Right renal cortex interstitium (tissue), 3 donors: ENCODE measurements around the gene NAPB. TPM values are rescaled to one million over a fixed set of nuclear protein-coding genes. Genes with fewer than 3 reads are reported as not detected.

Source experiments
- DNase-seq, 3 donors: peaks; one replicate each; pipeline ENCODE4 v3.0.0-alpha.2; 2013; ENCODE audit warnings: low read depth in 3 of 3, low spot score in 2 of 3
- polyA plus RNA-seq, 3 donors: library from polyadenylated mRNA; unstranded; fragments of 120-200 nt; gene quantifications; one replicate each; pipeline ENCODE4 v1.2.1, GENCODE V29; 2013; ENCODE audit not compliant: insufficient read length in 3 of 3

The NAPB gene
- polyA plus RNA-seq, 3 donors: 14.4 to 18.6 (median 17.5) TPM

DNA sequence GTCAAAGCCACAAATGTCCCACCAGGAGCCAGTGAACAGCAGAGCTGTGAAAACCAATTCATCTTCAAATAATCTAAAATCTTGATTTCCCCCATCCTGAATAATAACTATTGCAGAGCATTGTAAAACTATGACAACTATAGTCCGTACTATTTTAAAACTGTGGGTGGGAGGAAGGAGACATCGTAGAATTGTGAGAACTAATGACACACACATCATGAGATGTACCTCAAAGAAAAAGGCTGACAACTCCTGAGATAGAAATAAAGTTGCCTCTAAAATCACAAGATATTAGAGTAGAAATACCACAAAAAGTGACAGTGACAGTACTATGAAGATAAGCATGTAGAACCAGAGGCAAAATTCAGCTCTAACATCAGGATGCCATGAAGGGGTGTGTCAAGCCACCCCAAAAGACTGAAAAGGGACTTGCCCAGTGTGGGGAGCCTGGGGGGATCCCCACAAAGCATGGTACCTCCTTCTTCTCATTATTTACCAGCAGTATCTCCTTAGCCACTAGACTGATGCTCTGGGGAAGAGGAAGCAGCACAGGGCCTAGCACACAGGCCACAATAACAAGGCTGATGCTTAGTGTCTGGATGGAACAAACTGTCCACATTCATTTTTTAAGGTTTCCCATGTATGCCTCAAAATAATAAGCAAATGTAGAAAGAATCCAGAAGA is 13.4 kb downstream of the NAPB start:
- DNase-seq: no peak

DNA sequence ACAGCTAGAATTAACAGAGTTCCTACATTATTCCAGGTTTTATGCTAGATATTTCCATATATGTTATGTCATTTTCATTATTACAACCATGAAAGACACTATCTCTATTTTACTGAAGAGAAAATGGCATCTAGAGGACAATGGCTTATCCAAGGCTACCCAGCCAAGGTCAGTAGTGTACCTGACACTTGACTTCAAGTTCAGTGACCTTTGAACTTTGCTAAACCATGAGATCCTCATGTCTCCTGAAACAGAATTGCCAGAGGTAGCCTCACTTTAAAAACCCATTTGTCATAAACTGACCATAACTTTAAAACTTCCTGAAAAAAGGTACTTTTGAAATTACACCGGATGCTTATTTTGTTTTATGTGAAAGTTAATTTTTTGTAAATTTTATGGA is 14.4 kb downstream of the NAPB start:
- DNase-seq: no peak

DNA sequence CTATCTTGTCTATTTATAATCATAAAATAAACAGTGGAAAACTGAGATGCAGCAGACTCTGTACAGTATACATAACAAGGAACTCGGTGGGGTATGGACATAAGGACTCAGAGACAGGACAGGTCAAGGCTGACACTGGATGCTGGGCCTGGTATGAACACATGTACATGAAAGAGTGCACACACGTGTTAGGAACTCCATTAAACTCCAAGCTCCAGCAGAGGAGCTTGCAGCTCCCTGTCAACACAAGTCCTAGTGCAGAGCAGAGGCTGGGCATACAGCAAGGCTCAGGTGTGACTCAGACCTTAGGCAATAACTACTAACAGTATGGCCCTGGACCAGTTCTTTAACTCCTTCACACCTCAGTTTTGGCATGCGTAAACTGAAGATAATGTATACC is 17.1 kb downstream of the NAPB start:
- DNase-seq: no peak

DNA sequence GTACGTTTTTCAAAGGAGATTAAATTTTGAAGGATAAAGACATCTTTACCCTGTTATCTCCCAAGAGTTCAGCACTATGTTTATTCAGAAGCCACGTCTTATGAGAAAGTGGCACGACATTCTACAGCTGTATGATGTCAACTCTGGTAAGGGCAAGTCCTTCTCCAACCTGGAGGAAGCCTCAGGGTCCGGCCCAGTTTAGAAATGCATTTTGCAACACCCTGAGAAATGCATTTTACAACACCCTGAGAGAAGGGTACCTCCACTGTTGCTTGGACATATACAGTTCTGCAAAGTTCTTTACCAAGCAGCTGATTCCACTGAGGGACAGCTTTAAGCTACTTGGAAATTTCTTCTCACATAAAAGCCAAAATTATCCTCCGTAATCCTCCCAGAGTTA is 17.5 kb downstream of the NAPB start:
- DNase-seq: no peak

DNA sequence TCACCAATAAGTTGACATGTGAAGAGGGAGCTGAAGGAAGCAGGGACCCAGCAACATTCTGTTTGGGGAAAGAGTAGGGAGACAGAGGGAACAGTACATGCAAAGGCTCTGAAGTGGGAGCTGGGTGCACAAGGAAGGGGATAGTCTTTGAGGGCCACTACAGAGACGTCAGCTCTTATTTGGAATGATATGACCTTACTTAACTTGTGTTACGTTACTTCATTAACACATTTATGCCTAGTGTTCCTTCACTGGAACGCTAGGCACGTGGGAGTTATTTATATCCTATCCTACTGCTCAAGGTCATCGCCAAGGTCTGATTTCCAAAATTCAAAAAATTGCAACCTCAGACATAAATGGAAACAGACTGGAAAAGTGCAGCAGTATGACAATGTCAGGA is 20.2 kb downstream of the NAPB start:
- no peak for DNase-seq

DNA sequence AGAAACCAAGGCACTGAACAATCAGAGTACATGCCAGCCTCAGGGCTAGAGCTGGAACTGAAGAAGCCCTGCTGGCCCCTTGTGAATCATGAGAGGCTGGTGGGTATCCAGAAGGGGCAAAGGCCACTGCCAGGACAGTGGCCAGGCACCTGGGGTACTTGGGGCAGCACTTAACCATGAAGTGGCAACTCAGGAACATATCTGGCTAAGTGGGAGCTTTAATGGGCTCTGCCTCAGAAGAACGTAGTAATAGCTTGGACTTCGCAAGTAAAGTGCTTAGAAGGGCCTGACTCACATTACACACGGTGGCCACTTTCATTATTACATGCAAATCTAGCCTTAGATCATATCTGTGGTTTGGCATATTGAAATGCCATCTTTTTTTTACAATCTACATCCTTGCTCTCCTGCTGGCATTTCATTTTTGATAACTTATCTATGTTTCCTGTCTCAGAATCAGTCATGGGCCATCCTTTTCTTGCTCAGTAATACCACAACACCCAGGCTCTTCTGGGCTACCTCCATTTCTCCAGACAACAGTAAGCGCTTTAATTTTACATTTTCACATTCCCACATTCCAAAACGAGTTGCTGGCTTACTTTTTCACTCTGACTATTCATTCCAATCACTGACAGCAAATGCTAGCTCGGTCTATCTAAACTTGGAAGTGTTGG is 21.6 kb downstream of the NAPB start:
- DNase-seq: no peak

DNA sequence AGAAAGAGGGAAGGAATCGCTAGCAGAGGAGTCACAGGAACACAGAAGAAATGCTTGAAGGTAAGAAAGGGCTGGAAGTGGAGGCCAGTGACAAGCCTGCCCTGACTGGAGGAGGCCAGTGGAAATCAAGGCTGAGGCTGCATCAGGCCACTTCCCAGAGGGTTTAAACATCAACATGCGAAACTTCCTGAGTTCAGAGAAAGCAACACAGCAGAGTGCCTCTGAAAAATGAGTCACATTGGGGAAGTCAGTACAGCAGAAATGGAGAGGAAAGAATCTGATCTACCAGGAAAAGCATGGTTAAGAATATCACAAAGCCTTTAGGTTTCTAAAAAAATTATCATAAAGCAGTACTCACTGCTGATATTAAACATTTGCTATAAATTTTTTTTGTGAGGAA is 23.3 kb downstream of the NAPB start:
- no peak for DNase-seq

DNA sequence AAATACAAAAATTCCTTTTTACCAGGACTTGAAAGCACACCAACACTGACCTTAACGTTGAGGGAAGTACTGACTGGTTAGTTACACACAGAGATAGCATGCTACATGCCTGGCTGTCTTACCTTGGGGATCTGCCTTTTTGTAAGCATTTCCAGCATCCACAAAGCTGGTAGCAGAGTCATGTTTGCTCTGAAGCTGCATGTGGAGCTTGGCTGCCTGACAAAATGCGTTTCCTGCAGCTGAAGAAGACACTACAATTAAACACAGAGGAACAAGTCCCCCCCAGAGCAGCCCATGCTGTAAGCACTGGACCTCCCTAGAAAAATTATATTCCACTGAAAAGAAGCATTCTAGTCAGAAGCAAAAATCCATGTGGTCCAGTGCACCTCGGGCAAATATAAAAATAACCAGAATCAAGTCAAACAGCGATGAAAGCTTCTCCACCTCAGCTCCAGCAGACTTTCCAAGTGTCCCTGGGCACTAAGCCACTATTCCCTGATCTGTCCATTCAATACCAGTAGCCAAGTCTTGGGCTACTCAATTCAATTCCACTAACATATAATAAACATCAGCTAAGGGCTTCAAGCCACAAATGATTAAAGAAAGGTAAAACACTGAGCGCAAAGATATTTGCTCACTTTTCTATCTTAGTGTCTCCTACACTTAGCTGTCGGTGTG is 24.2 kb downstream of the NAPB start:
- DNase-seq: no peak

DNA sequence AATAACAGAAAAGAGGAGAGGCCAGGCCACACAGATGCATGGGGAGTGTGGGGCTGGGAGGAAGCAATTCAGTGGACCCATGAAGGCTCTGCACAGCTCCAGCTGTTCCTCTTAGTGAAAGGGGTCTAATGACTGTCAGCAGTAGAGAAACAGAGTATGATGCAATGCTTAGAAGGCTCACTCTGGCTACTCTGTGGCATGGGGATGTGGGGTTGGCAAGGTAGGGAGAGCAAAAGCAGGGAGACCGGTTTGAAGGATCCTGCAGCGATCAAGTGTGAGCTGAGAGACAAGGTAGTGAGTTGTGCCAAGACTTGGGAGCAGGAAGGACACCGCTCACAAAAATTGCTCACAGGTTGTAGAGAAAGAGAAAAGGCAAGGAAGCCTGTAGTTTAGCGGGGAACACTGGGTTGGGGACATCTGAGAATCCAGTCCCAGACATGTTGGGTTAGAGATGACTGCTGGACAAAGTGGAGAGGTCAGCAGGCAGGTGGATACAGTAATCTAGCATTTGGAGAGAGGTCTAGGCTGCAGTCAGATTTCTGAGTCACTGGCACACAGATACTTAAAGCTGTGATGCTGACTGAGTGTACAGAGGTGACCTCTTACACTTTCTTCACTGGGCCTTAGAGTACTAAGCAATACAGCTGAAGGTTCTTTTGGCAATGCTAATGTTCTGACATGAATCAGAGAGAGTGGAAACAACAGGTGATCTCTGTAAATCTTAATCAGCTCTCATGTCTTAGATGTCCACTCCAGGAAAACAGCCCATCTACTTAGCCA is 27.1 kb downstream of the NAPB start:
- DNase-seq: no peak

DNA sequence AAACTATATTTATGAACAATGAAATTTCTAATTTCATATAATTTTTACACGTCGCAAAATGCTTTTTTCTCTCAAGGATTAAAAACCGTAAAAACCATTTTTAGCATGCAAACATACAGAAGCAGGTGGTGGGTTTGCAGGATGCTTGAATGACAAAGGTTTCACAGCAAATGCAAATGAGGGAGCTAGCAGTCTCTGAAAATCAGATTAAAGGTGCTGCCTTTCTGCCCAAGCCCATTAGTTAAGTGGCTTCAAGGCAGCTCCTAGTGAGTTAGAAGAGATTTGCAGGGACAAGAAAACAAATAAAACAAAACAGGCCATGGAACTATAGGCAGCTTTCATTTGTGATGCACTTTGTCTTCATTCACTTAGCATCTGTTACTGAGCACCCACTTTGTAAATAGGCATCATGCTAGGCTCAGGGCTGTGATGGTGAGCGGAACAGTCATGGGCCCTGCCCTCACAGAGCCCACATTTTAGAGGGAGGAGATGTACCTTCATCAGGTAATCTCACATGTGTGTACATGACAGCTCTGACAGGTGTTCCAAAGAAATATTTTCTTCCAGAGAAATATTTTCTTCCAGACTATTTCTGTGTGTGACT is 29.5 kb downstream of the NAPB start:
- DNase-seq: no peak

DNA sequence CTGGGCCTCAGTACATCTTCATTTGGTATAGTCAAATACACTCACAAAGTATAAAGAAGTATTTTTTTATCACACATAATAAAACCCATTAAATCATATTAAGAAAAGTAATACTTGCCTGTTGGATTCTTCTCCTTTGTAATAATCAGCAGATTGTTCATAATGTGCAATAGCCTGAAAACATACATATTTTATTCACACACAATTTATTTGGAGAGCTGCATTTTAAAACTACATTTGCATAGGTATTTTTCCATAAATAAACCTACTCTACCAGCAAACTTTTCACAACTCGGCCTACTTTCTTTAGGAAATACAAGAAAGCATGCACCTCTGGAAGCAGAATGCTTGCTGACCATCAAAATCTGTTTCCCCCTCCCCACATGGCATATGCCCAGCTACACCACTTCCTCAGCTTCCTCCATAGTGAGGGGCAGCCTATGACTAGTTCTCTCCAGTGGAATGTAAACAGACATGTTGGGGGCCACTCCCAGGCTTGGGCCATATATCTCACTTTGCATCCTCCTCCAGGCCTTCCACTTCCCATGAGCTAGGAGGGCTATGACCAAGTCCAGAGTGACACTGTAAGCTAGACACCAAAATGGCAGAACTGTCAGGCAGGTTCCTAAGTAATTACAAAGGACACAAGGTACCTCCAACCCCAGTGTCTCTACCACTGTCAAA is 31.1 kb downstream of the NAPB start:
- DNase-seq: no peak

DNA sequence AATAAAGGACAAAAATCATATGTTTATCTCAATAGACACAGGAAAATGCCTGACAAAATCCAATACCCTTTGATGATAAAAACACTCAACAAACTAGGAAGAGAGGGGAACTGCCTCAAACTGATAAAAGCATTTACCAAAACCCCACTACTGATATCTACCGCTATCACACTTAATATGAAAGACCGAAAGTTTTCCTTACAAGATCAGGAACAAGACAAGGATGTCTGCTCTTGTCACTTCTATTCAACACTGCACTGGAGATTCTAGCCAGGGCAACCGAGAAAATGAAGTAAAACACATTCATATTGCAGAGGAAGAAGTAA is 34.2 kb downstream of the NAPB start:
- DNase-seq: no peak

DNA sequence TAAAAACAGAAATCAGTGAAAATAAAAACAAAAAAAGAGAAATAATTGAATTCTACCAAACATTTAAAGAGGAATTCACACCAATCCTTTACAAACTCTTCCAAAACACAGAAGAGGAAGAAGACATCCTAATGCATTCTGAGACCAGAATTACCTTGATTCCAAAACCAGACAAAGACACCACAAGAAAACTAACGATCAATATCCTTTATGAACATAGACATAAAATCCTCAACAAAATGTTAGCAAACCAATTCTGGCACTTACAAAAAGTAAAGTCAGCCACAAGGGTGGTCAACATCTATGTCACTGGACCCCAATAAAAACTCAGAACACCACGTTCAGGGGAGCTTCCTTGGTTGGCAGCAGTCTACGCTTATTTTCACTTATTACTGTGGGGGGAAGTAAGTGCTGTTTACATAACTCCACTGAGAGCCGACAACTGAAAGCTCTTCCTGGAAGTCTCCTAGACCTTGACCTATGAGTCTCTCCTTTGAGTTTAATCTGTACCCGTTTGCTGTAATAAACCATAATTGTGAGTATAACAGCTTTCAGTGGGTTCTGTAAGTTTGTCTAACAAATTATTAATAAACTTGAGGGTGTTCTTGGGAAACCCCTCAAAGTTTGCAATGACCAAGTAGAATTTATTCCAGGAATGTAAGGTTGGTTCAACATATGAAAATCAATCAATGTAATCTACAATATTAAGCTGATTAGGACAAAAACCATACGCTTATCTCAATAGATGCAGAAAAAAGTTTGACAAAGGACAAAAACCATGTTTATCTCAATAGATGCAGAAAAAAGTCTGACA is 34.8 kb downstream of the NAPB start:
- DNase-seq: no peak

DNA sequence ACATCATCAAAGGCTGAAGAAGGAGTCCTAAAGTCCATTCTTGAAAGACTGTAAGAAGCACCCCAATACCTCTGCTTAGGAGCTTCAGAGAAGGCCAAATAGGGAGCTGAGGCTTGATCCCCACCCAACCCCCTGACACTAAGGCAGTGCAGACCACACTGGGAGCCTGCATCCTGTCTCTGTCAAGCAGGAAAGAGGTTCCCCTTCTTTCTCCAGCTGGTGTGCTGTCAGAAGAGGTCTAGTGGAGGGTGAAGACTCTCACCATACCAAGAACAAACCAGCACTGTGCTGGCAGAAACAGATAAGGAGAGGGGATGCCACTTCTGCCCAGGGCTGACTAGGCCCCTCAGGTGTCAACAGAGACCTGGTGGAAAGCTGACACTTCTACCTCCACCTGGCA is 39.4 kb downstream of the NAPB start:
- no peak for DNase-seq

DNA sequence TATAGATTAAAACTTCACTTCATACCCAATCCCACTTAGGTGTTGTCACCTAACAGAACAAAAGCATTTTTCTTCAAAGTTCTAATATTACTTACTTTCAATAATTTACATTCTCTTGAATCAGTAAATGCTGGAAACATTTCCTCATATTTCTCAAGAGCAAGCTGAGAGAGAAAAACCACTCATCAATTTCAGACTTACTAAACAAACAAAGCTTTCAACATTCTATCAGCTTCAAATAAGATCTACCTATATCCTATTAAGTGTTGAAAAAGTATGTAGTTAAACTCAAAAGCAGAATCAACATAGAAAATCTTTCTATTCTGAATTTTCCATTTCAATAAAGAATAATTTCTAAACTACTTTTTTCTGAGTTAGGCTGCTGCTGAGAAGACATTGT is 41.5 kb downstream of the NAPB start:
- no peak for DNase-seq

DNA sequence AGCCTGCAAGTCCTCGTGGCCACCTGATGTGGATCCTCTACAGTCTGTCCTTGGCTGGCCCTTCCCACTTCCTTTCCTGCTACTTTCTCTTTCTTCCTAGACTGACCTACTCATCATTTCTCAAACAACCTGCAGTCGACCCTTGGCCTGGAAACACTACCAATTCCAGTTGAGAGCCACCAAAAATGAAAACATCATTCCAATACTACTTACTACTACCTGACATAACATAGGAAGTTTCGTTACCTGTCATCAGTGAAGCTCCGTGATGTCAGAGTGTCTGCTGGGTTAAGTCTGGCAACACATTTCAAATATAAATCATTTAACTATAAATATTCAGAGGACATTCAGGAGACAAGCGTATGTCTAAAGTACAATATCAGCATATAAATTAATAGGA is 45.5 kb downstream of the NAPB start:
- no peak for DNase-seq

DNA sequence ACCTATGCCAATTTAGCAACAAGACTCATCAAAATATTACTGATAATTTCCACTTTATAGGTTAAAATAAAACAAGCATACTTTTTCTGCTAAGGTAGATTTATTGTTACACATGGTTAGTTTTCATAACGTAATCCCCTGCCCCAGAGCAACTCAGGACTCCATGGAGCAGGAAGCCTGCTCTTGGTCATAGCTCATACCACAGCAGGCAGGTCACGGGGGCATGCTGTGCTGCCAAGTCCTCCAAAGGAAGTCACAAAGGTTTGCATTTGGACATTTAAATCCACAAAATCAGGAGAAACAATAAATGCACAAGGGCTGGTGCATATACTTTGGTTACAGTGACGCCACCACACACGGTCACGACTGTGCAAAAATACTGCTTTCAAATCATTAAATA is 46.8 kb downstream of the NAPB start:
- no peak for DNase-seq

DNA sequence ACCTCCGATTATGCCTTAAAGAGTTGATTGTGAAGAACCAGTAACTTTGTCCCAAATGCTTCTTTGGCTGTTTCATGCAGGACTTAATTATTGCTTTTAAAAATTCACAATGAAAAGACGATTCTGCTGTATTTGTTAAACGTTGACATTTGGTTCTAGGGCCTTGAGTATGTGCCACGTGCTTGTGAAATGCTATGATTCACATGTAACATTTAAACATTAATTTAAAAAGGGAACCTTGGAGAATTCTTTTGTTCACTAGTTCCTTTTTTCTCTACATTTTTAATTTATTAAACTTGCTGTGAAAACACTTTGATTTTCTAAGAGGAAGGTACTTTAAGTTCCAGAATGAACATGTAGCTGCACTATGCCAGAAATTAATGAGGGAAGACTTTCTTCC is 49.8 kb downstream of the NAPB start:
- no peak for DNase-seq

DNA sequence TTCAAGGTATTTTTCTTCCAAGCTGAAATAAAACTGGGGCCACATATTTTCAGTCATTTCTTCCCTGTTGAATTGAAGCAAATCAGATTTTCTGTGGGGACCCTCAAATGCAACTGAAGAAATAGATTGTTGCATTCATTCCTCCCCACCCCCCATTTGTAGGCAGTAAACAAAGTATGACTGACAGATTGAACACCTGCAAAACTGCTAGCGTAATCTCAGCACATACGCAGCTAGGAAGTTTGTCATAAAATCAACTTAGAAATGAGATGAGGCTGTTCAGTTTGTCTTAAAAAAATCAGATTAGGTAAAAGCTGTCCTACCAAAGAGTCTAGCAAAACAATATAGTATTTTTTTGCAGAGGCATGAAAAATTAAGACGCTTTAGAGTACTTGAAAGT is 50.4 kb downstream of the NAPB start:
- DNase-seq: no peak

DNA sequence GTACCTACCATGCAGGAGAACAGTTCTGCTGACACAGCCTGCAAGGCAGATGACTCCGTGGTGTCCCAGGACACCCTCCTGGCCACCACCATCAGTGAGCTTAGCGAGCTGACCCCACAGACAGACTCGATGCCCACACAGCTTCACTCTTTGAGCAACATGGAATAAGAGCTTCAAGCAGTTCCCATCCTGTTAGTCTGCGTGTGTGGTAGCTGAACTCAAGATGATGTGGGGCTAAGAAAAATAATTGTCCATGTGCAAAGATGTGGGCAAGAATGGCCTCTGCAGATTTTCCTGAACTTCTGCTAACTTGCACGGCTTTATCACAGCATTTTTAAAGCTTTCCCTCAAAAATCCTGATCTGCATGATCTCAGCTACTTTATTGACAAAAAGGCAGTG is 51.0 kb downstream of the NAPB start:
- no peak for DNase-seq
